ENCODE measurements around the gene SSH2.

DNA sequence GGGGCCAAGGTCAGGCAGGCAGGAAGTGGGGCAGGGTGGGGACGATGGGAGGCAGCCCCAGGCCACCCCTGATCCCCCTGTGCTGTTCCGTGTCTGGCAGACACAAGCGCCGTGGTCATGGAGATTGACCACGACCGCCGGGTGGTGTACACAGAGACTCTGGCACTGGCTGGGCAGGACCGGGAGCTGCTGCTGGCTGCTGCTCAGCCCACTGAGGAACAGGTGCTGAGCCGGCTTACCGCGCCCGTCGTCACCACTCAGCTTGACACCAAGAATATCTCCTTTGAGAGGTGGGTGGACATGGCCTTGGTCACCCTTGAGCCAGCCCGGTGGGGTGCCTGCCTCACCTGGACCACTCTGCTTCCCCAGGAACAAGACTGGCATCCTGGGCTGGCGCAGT, 321.0 kb downstream of the SSH2 start:
- TF ChIP-seq, protein P1, sequence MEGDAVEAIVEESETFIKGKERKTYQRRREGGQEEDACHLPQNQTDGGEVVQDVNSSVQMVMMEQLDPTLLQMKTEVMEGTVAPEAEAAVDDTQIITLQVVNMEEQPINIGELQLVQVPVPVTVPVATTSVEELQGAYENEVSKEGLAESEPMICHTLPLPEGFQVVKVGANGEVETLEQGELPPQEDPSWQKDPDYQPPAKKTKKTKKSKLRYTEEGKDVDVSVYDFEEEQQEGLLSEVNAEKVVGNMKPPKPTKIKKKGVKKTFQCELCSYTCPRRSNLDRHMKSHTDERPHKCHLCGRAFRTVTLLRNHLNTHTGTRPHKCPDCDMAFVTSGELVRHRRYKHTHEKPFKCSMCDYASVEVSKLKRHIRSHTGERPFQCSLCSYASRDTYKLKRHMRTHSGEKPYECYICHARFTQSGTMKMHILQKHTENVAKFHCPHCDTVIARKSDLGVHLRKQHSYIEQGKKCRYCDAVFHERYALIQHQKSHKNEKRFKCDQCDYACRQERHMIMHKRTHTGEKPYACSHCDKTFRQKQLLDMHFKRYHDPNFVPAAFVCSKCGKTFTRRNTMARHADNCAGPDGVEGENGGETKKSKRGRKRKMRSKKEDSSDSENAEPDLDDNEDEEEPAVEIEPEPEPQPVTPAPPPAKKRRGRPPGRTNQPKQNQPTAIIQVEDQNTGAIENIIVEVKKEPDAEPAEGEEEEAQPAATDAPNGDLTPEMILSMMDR (IDR thresholded peaks at IDR 0.05) = no peak
- TF ChIP-seq EZH2 (IDR thresholded peaks at IDR 0.05) = no peak

Measured in neural progenitor cell (in vitro differentiated cells).